HG03039 (cell line): Measurements from ENCODE around the gene PTPRD.

ENCODE experiments used
- ATAC-seq: cut with Tn5 transposase; IDR thresholded peaks from one replicate; pipeline ENCODE4 v1.9.1; 2021; ENCODE audit warnings: mild to moderate bottlenecking, moderate library complexity; ENCODE audit not compliant: unreplicated experiment

Gene PTPRD

DNA sequence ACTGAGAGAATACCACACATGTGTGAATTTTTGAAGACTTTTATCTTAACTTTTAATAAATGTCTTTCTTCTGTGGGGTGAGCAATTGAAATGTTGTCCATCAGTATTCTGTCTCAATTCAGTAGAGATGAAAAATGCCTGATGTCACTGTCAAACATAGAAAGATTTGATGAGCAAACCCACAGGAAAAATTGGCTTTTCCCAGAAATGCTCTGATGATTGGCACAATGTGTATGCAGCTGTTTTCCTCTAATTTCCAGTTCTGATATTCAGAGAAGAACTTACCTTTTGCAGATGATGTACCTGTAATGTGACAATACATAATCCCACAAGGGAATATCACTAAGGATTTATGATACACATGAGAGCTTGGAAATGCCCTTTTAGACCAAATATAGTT is 340.0 kb downstream of the PTPRD start:
- ATAC-seq, result no peak

GRCh38 chr9:10268531-10269485 is 344.0 kb downstream of the PTPRD start:
- no peak for ATAC-seq

DNA sequence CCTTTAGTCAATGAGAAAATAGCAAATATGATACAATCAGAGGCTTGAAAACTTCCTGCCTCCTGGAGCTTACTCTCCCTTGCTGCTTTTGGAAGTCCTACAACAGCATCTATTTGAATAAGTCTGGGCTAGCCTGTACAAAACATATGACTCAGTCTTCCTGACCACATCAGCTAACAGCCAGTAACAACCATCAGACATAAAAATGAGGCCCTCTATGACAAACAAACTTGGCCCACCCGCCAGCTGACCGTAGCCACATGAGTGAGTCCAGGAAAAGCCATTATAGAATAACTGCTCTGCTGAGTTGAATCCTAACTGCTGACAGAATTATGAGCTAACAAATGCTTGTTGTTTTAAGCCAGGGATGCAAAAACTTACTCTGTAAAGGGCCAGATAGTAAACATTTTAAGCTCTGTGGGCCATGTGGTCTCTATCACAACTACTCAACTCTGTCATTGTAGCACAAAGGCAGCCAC is 347.6 kb downstream of the PTPRD start:
- no peak for ATAC-seq

GRCh38 chr9:10260501-10260900 is 352.3 kb downstream of the PTPRD start:
- ATAC-seq, result no peak

DNA sequence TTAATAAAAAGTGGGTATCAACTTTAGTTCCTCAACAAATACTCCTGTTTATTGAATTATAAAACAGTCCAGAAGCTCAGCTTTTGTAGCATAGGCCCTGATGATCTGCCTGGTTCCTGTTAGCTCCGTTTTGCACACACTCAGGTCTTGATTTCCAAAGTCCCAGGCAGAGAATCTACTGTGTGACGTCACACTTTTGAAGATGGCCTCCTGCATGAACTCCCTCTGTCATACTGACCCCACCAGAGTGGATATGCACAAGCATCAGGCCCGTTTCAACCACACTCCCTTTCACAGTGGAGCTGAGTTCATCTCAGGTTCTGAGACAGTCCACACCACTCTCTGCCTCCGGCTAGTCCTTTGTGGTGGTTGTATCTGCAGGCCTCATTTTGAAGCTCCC is 353.1 kb downstream of the PTPRD start:
- ATAC-seq, result no peak

GRCh38 chr9:10255758-10256157 is 357.0 kb downstream of the PTPRD start:
- ATAC-seq, result no peak

- no peak for ATAC-seq
These were observed 358.5 kb downstream of the PTPRD start for GRCh38 chr9:10254338-10254737.

DNA sequence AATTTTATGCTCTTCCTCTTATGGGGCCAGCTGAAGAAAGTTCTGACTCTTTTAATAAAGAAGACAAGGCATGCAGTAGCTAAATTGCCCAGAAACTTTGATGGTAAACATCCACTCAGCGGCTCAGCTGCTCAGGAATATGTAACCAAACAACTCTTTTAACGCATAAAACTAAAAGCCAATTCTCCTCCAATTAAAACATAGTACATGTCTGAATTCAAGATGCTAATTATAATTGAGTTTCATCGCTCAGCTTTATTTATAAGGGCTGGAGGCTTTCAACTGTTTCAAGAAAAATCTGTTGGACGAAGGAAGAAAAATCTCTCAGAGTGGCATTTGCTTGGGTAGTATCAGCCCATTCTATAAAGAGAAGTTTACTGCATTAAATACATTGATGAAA is 359.5 kb downstream of the PTPRD start:
- ATAC-seq, result no peak

DNA sequence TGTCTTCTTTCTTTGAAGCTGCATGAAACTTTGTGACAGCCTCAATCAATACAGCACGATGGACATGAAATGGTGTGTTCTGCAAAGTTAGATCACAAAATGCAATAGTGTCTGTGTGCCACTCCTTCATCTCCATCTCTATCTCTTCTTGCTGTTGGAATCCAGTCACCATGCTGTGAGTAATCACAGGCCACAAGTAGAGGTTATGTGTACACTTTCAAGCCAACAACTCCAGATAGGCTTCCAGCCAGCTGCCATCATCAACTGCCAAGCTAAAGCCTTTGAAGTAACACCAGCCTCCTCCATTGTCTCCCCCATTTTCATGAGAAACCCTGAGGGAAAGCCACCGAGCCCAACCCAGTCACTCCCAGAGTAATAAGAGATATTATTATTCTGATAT is 360.6 kb downstream of the PTPRD start:
- no peak for ATAC-seq

GRCh38 chr9:10251490-10251889 is 361.3 kb downstream of the PTPRD start:
- ATAC-seq, result no peak

DNA sequence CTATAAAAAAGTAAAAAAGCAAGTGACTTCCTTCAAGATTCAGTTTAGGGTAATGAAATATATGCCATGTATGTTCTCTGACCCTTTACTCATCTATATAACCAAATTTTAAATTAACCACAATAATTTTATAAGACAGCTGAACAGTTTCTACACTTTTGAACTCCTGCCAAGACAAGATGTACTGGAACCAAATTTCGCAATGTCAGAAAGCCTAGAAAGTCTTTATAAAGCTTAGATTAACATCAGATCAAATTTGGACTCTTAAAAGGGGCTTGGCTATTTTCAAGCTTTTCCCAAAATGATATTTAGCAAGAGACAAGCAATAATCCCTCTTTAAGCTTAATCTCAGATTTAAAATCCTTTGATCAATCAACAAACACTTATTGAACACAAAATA is 362.6 kb downstream of the PTPRD start:
- ATAC-seq, result no peak

DNA sequence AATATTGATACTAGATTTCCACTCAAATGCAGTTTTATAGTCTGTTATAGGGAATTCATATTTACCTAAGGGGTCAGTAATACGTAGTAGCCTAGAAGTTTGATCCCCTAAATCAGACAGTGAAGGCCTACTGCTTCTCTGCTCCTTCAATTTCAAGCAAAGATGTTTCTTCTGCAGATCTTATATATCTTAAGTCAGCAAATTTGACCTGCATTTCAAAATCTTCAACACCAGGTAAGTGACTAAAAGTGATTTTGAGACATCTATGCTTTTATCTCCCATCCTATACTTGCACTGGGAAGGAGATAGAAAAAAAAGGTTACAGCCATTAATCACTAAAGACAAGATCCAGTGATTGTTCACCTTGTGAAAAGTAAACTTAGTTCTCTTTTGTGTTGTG is 363.9 kb downstream of the PTPRD start:
- ATAC-seq, result no peak

GRCh38 chr9:10242255-10242654 is 370.5 kb downstream of the PTPRD start:
- no peak for ATAC-seq

DNA sequence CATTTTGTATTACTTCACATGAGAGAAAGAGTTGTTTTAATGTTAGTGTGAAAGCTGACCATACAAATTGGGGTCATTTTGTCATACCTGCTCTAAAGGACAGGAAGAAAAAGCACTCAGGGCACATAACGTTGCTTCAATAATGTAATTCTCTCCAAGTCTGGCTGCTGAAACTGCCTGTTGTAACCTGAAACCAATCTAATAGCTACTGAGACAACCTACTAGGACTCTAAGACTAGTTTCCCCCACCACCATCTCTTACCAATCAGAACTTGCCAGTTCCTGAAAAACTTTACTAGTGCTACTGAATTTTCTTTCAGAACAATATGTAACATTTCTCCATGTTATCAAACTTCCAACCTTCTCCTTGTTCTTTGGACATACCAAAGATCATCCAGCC is 374.7 kb downstream of the PTPRD start:
- no peak for ATAC-seq

GRCh38 chr9:10237584-10237983 is 375.2 kb downstream of the PTPRD start:
- ATAC-seq, result no peak

DNA sequence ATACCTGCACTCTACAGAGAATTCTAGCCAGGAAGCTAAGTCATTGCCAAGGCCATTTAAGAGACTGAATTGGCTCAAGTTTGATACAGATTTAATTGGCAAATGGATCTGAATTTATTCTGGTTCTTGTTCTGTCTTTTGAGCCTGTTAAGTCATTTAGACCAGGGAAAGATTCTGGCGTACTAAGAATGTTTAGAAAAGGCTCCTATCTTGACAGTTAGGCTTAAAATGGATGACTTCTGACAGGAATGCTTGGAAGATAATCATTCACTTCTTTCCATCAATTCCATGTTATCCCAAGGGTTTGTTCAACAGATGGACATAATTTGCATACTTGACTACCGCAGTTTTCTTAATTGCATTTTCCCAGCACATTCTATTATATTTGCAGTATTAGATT is 376.6 kb downstream of the PTPRD start:
- no peak for ATAC-seq

GRCh38 chr9:10235376-10235775 is 377.4 kb downstream of the PTPRD start:
- ATAC-seq, result no peak

DNA sequence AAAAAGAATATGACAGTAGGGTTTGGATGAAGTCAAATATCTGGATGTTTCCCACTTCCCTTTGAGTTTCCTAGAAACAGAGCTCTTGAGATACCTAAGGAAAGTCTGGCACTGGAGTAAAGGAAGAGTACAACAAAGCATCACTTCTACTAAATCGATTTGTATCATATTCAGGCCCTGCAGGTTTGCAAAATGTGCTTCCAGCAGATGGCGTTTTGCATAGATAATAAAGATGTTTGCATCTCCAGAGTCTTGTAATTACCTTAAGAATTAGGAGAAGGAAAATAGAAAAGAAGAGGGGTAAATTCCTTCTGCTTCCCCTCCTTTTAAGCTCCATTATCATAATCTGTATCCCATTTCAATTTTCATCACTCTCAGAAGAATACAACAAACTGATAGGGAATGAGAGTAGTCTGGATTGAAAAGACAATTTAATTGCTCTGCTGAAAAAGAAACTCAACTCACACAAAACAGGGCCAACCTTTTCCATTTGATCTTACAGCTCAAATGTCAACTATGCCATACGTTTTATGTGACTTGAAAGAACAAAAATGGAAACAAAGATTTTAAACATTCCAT is 380.4 kb downstream of the PTPRD start:
- ATAC-seq, result no peak

GRCh38 chr9:10230512-10230911 is 382.3 kb downstream of the PTPRD start:
- no peak for ATAC-seq

- no peak for ATAC-seq
These were observed 384.7 kb downstream of the PTPRD start for GRCh38 chr9:10228082-10228481.

DNA sequence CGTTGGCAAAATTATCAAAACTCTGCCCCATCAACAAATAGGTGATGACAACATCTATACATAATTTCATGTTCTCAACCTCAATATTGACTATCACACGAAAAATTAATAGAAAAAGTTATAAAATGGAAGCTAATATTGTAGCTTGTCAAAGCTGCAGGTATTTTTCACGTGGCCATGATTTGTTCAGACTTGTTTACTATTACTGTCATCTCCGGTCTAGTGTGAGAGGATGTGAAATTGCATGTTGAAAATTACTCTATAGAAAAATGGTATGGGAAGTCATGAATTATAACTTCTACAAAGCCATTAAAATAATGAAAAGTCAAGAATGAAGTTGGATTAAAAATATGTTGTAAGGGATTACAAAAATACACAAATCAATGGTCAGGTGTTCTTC is 385.8 kb downstream of the PTPRD start:
- ATAC-seq, result no peak

- ATAC-seq, result no peak
These were observed 400.1 kb downstream of the PTPRD start for GRCh38 chr9:10212702-10213101.
